HL-60 (cell line): ENCODE data around the gene WFS1.

ENCODE experiments used
- DNase-seq, 2 experiments: peaks; one replicate each; pipeline ENCODE4 v3.0.0-alpha.2; 2010 to 2020; ENCODE audit warnings: low read depth in 1 of 2, low spot score in 1 of 2
- H3K27ac ChIP-seq: fragments of 250-450 bp; sonication (Bioruptor Pico); replicated peaks from 2 replicates; pipeline ENCODE4 v1.5.1; 2020; ENCODE audit warnings: mild to moderate bottlenecking, moderate library complexity
- H3K27me3 ChIP-seq: fragments of 250-450 bp; sonication (Bioruptor Pico); 2 replicates; pipeline ENCODE4 v1.5.1; 2021; ENCODE audit warnings: mild to moderate bottlenecking, moderate library complexity; ENCODE audit not compliant: insufficient read depth, poor library complexity, severe bottlenecking
- H3K4me3 ChIP-seq: replicated peaks from 2 replicates; pipeline ENCODE4 v1.5.1; 2011; ENCODE audit warnings: mild to moderate bottlenecking, control low read depth, low read length; ENCODE audit not compliant: insufficient read depth
- CTCF ChIP-seq: IDR thresholded peaks from one replicate; pipeline ENCODE4 v1.5.1; 2011; ENCODE audit warnings: low read length, control low read depth, inconsistent platforms; ENCODE audit not compliant: insufficient read depth
- GABPA ChIP-seq: IDR thresholded peaks from 2 replicates; pipeline ENCODE4 v1.6.1; 2012; ENCODE audit warnings: low read depth
- POLR2AphosphoS5 ChIP-seq: IDR thresholded peaks from 2 replicates; pipeline ENCODE4 v1.6.1; 2012; ENCODE audit warnings: low read depth
- REST ChIP-seq: IDR thresholded peaks from 2 replicates; pipeline ENCODE4 v1.6.1; 2012; ENCODE audit warnings: low read depth; ENCODE audit not compliant: insufficient replicate concordance
- SPI1 ChIP-seq: IDR thresholded peaks from 2 replicates; pipeline ENCODE4 v1.6.1; 2012; ENCODE audit warnings: low read depth, mild to moderate bottlenecking, borderline replicate concordance

The WFS1 gene

GRCh38 chr4:6347511-6348045, 77.9 kb downstream of the WFS1 start:
- no peak for DNase-seq
- Histone ChIP-seq H3K4me3 (no peak overlapping the region), H3K27ac (no peak overlapping the region), H3K27me3 (no peaks in the 10 kb centered on the region)
- TF ChIP-seq POLR2AphosphoS5, result no peak

- no peak for DNase-seq
- TF ChIP-seq GABPA, result no peak
- TF ChIP-seq CTCF, result no peak
- no peak for TF ChIP-seq POLR2AphosphoS5
- TF ChIP-seq SPI1, result no peak
- TF ChIP-seq REST, result no peak
- H3K27me3 ChIP-seq, result no peaks in the 10 kb centered on the region
- H3K4me3 ChIP-seq, result no peak overlapping the region
- no peak overlapping the region for H3K27ac ChIP-seq
Measured at GRCh38 chr4:6348408-6348807, 78.8 kb downstream of the WFS1 start.

- Histone ChIP-seq H3K27me3 (no peaks in the 10 kb centered on the region), H3K27ac (no peak overlapping the region), H3K4me3 (no peak overlapping the region)
- TF ChIP-seq CTCF, result no peak
- TF ChIP-seq GABPA, result no peak
- no peak for TF ChIP-seq REST
- no peak for TF ChIP-seq POLR2AphosphoS5
- no peak for TF ChIP-seq SPI1
- DNase-seq, result no peak
Measured at GRCh38 chr4:6349896-6350603, 80.4 kb downstream of the WFS1 start.

GRCh38 chr4:6350646-6351045, 81.0 kb downstream of the WFS1 start:
- no peak overlapping the region for H3K27ac ChIP-seq
- no peak for TF ChIP-seq GABPA
- TF ChIP-seq POLR2AphosphoS5, result no peak
- TF ChIP-seq CTCF, result no peak
- no peak for TF ChIP-seq SPI1
- no peak for TF ChIP-seq REST
- H3K4me3 ChIP-seq, result no peak overlapping the region
- DNase-seq, result no peak
- no peaks in the 10 kb centered on the region for H3K27me3 ChIP-seq
